WERI-Rb-1 (cell line): ENCODE data around the gene BACH2.
A peak's percentile ranks its signal among the peaks of the same experiment; 100 is the strongest.

Source experiments
- DNase-seq: peaks from one replicate; pipeline ENCODE4 v3.0.0-alpha.2; 2020
- H3K27ac ChIP-seq: fragments of 250-450 bp; sonication (Bioruptor Pico); 2 replicates; pipeline ENCODE4 v1.5.1; 2020; ENCODE audit warnings: mild to moderate bottlenecking, moderate library complexity
- H3K27me3 ChIP-seq: fragments of 250-450 bp; sonication (Bioruptor Pico); 2 replicates; pipeline ENCODE4 v1.5.1; 2021; ENCODE audit warnings: mild to moderate bottlenecking, low read depth, moderate library complexity; ENCODE audit not compliant: insufficient read depth, severe bottlenecking
- H3K36me3 ChIP-seq: fragments of 250-450 bp; sonication (Bioruptor Pico); 2 replicates; pipeline ENCODE4 v1.5.1; 2020; ENCODE audit warnings: mild to moderate bottlenecking, moderate library complexity
- H3K4me3 ChIP-seq: 2 replicates; pipeline ENCODE4 v1.5.1; 2011; ENCODE audit warnings: low read depth, mild to moderate bottlenecking, control low read depth, low read length
- H3K9me3 ChIP-seq: fragments of 250-450 bp; sonication (Bioruptor Pico); 2 replicates; pipeline ENCODE4 v1.5.1; 2021; ENCODE audit warnings: mild to moderate bottlenecking, moderate library complexity; ENCODE audit not compliant: severe bottlenecking
- TF ChIP-seq, protein P1 (sequence below): IDR thresholded peaks from 2 replicates; pipeline ENCODE4 v1.5.1; 2011; ENCODE audit warnings: low read depth, mild to moderate bottlenecking, control low read depth, inconsistent platforms, low read length

BACH2 gene

GRCh38 chr6:90202156-90202555 is 94.5 kb downstream of the BACH2 start:
- H3K9me3 ChIP-seq, result peaks cover 12% of the 10 kb centered on the region
- no peak for DNase-seq
- peaks cover 3% of the 10 kb centered on the region; the same call in 1 of the 2 replicates for H3K36me3 ChIP-seq
- TF ChIP-seq, protein P1, sequence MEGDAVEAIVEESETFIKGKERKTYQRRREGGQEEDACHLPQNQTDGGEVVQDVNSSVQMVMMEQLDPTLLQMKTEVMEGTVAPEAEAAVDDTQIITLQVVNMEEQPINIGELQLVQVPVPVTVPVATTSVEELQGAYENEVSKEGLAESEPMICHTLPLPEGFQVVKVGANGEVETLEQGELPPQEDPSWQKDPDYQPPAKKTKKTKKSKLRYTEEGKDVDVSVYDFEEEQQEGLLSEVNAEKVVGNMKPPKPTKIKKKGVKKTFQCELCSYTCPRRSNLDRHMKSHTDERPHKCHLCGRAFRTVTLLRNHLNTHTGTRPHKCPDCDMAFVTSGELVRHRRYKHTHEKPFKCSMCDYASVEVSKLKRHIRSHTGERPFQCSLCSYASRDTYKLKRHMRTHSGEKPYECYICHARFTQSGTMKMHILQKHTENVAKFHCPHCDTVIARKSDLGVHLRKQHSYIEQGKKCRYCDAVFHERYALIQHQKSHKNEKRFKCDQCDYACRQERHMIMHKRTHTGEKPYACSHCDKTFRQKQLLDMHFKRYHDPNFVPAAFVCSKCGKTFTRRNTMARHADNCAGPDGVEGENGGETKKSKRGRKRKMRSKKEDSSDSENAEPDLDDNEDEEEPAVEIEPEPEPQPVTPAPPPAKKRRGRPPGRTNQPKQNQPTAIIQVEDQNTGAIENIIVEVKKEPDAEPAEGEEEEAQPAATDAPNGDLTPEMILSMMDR, result no peak
- no peaks in the 10 kb centered on the region for H3K27me3 ChIP-seq
- no peak overlapping the region for H3K4me3 ChIP-seq
- no peak overlapping the region for H3K27ac ChIP-seq

DNA sequence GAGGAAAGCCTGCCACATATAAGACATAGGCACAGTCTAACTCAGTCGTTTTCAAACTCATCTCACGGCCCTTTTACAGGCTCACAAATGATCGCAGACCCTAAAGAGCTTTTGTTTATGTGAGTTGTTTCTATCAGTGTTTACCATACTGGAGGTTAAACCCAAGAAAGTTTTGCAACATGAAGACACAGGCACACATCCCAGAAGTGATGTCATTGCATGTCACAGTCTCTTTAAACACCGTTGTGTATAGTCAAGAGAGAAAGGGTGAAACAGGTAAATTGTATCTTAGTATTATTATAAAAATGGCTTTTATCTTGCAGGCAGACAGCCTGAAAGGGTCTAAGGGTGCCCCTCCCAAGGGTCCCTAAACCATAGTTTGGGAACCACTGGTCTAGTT is 96.7 kb downstream of the BACH2 start:
- no peak for DNase-seq
- no peak overlapping the region for H3K4me3 ChIP-seq
- peaks cover 12% of the 10 kb centered on the region for H3K9me3 ChIP-seq
- TF ChIP-seq, protein P1, result no peak
- peaks cover 3% of the 10 kb centered on the region; the same call in 1 of the 2 replicates for H3K36me3 ChIP-seq
- H3K27me3 ChIP-seq, result no peaks in the 10 kb centered on the region
- H3K27ac ChIP-seq, result no peak overlapping the region

GRCh38 chr6:90198758-90199425 is 97.8 kb downstream of the BACH2 start:
- Histone ChIP-seq H3K9me3 (peaks cover 12% of the 10 kb centered on the region), H3K27ac (no peak overlapping the region), H3K36me3 (peaks cover 3% of the 10 kb centered on the region; the same call in 1 of the 2 replicates), H3K4me3 (no peak overlapping the region), H3K27me3 (no peaks in the 10 kb centered on the region)
- DNase-seq, result no peak
- TF ChIP-seq, protein P1, result no peak

GRCh38 chr6:90197854-90198496 is 98.7 kb downstream of the BACH2 start:
- Histone ChIP-seq H3K27me3 (no peaks in the 10 kb centered on the region), H3K36me3 (peaks cover 3% of the 10 kb centered on the region; the same call in 1 of the 2 replicates), H3K27ac (no peak overlapping the region), H3K9me3 (peaks cover 12% of the 10 kb centered on the region), H3K4me3 (no peak overlapping the region)
- DNase-seq, result no peak
- TF ChIP-seq, protein P1, result no peak

DNA sequence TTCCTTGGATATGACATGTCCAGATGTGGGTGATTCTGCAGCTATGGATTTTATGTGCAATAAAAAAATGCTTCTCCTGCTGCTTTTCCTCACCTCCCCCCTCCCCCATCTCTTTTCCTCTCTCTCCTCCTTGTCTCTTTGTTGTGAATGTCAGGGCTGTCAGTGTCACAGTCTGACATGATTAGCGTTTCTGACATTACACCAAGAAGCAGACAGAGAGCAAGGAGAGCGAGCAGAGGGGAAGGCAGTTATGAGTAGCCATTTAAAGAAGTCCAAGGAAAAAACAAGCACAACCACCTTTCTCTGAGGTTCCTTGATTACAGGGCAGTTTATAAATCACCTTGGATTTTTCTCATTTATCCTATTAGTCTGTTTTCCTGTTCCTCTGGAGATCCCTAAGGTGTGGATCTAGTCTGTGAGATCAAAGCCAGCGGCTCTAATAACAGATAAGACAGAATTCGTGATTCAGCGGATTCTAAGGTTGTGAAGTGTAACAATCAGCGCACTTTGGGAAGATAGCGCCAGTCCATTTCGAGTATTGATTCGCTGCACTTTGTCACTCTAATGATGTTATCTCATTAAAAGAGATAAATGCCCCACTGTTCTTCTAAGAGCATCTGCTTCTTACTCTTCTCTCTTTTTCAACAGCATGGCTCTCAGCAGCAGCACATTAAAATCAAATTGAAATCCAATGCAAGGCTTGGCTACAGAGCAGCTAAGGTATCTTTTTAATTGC is 101.4 kb downstream of the BACH2 start:
- peaks cover 3% of the 10 kb centered on the region; the same call in 1 of the 2 replicates for H3K36me3 ChIP-seq
- DNase-seq, result peak; percentile 47
- peak overlapping the region; percentile 80 for H3K27ac ChIP-seq
- H3K9me3 ChIP-seq, result peaks cover 12% of the 10 kb centered on the region
- TF ChIP-seq, protein P1, result no peak
- no peaks in the 10 kb centered on the region for H3K27me3 ChIP-seq
- peak overlapping the region; percentile 24 for H3K4me3 ChIP-seq
